B cell (primary cell): Measurements from ENCODE around the gene RREB1.

Source experiments
- CTCF ChIP-seq: fragments of 200-600 bp; IDR thresholded peaks from one replicate; pipeline ENCODE4 v1.8.0; 2022; ENCODE audit warnings: antibody characterized with exemption, mild to moderate bottlenecking
- EZH2 ChIP-seq: IDR thresholded peaks from 2 replicates; pipeline ENCODE4 v1.6.1; 2012; ENCODE audit warnings: borderline replicate concordance, low read depth, mild to moderate bottlenecking, moderate library complexity, low read length; ENCODE audit not compliant: insufficient read depth, poor library complexity, severe bottlenecking

DNA sequence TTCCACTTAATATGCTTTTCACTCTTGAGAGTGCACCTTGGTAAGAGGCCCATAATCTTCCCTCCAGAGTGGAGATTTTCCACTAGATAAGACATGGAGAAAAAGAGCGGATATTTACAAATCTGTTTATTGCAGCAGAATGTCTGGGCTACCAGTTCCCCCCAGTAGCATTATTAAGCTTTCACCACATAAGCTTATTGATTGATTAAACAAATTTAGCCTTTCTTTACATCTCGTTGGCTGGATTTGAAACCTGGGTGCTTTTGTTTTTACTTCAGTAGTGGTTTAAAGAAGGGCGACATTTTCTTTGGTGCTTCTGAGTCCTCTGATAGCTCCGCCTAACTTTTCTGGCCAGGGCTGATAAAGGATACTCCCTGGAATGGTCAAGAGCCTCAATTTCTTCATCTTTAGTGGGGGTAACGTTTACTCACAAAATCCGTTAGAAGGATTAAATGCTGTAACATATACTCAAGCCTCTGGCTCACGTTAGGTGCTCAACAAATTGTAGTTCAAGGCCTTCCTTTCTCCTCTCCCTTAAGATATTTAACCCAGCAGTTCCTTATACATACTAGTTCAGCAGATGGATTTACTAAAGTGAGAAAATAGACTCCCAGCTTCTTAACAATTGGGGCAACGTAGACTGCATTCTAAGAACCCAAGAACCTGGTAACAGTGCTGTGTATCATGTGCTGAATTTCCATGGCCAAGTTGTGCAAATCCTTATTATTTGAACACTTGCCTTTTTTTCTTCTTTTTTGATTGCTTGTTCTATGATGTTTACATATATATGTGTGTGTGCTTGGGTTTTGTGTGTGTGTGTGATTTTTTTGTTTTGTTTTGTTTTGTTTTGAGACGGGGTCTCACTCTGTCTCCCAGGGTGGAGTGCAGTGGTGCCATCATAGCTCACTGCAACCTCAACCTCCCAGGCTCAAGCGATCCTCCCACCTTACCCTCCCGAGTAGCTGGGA, 91.4 kb downstream of the RREB1 start:
- no peak for TF ChIP-seq CTCF
- no peak for TF ChIP-seq EZH2
